K562 (cell line): ENCODE results near the gene TBATA. TPM values are rescaled to one million over a fixed set of nuclear protein-coding genes. Genes with fewer than 3 reads are reported as not detected.

Source experiments
- ATAC-seq: fragments of 200-7000 bp; cut with Tn5 transposase; 3 replicates; pipeline ENCODE4 v1.9.1; 2020; ENCODE audit warnings: moderate library complexity
- BruUV-seq: library from RNA; stranded (reverse); fragments of 400-500 nt; replicated peaks from 2 replicates; lab custom pipeline; 2021; lab: Mats Ljungman, UMichigan
- CTCF ChIA-PET: fragments of 300-600 bp; formaldehyde crosslinking; extraction: SDS; loops from one replicate; lab custom pipeline; 2021; ENCODE audit warnings: low intra/inter-chr PET ratio; lab: Yijun Ruan, JAX
- POLR2A ChIA-PET: fragments of 300-600, 350-650 bp; sonication (Branson Sonifier 250); formaldehyde crosslinking; extraction: SDS; loops from one replicate; lab custom pipeline; 2021; ENCODE audit warnings: antibody characterized with exemption, inconsistent platforms; lab: Yijun Ruan, JAX
- DNase-seq, 4 experiments: peaks; one replicate each; pipeline versions ENCODE4 v3.0.0 to v3.0.0-alpha.2; 2011 to 2018; ENCODE audit warnings: low spot score in 3 of 4, mixed read lengths in 3 of 4; ENCODE audit errors: extremely low read depth in 1 of 4
- FAIRE-seq: peaks from 2 replicates; lab custom pipeline; 2011; peaks lifted over from hg19 to GRCh38; lab: Jason Lieb, UNC
- H2AFZ ChIP-seq: 2 replicates; pipeline ENCODE4 v1.6.0; 2011; ENCODE audit warnings: low read depth, low read length, control low read depth, inconsistent platforms
- H3K27ac ChIP-seq: fragments of 200-600 bp; 3 replicates; pipeline ENCODE4 v1.8.0; 2011; ENCODE audit warnings: low read depth, mild to moderate bottlenecking, control low read depth, inconsistent platforms, low read length, moderate library complexity, mixed read lengths; ENCODE audit errors: extremely low read depth
- H3K27me3 ChIP-seq, 2 experiments: fragments of 300-600 bp in 1 of 2; 2 replicates in 1 of 2; 3 replicates in 1 of 2; pipeline versions ENCODE4 v1.6.0 to v1.8.0; 2011; ENCODE audit warnings: inconsistent platforms in 2 of 2, low read length in 2 of 2, mild to moderate bottlenecking in 1 of 2, mixed read lengths in 1 of 2, moderate library complexity in 1 of 2; ENCODE audit not compliant: control insufficient read depth in 2 of 2, insufficient read depth in 2 of 2
- H3K36me3 ChIP-seq: fragments of 300-600 bp; 3 replicates; pipeline ENCODE4 v1.8.0; 2011; ENCODE audit warnings: mild to moderate bottlenecking, low read length, inconsistent platforms; ENCODE audit not compliant: control insufficient read depth, insufficient read depth
- H3K4me1 ChIP-seq, 2 experiments: fragments of 200-600 bp in 1 of 2; replicated peaks in 1 of 2; 2 replicates in 1 of 2; 3 replicates in 1 of 2; pipeline versions ENCODE4 v1.5.1 to v1.8.0; 2011; ENCODE audit warnings: inconsistent platforms in 2 of 2, low read length in 2 of 2, mild to moderate bottlenecking in 1 of 2, mixed read lengths in 1 of 2, moderate library complexity in 1 of 2; ENCODE audit not compliant: control insufficient read depth in 2 of 2, insufficient read depth in 2 of 2
- H3K4me2 ChIP-seq: 2 replicates; pipeline ENCODE4 v1.6.1; 2011; ENCODE audit warnings: low read length, control low read depth, inconsistent platforms, mixed read lengths; ENCODE audit not compliant: insufficient read depth
- H3K4me3 ChIP-seq: fragments of 200-600 bp; sonication (generic), shearing (Covaris generic); 2 replicates; pipeline ENCODE4 v1.5.1; 2016; ENCODE audit warnings: control low read depth, inconsistent platforms
- H3K79me2 ChIP-seq: fragments of 200-600 bp; 3 replicates; pipeline ENCODE4 v1.8.0; 2011; ENCODE audit warnings: low read length, inconsistent platforms; ENCODE audit not compliant: control insufficient read depth, insufficient read depth
- H3K9ac ChIP-seq, 2 experiments: 2 replicates each; pipeline versions ENCODE4 v1.6.0 to v1.6.1; 2011; ENCODE audit warnings: low read depth in 2 of 2, low read length in 2 of 2, control low read depth in 1 of 2, inconsistent platforms in 1 of 2, mild to moderate bottlenecking in 1 of 2, mixed read lengths in 1 of 2; ENCODE audit not compliant: insufficient read depth in 1 of 2
- H3K9me1 ChIP-seq: one replicate; pipeline ENCODE4 v1.6.0; 2011; ENCODE audit warnings: inconsistent platforms, mild to moderate bottlenecking, low read length, moderate library complexity; ENCODE audit not compliant: control insufficient read depth, insufficient read depth
- H3K9me3 ChIP-seq: replicated peaks from 2 replicates; pipeline ENCODE4 v1.5.1; 2011; ENCODE audit warnings: low read depth, low read length, inconsistent platforms; ENCODE audit not compliant: control insufficient read depth, insufficient read depth
- H4K20me1 ChIP-seq: replicated peaks from 2 replicates; pipeline ENCODE4 v1.6.1; 2011; ENCODE audit warnings: low read length, inconsistent platforms, mixed read lengths; ENCODE audit not compliant: control insufficient read depth, insufficient read depth
- DNMT1 ChIP-seq: fragments of 450-650 bp; IDR thresholded peaks from 2 replicates; pipeline ENCODE4 v1.6.1; 2016; ENCODE audit warnings: antibody characterized with exemption, mild to moderate bottlenecking
- MTA3 ChIP-seq: fragments of 450-650 bp; formaldehyde crosslinking; IDR thresholded peaks from 2 replicates; pipeline ENCODE4 v1.6.1; 2017; ENCODE audit warnings: mild to moderate bottlenecking, borderline replicate concordance
- NR2C2 ChIP-seq, 2 experiments: fragments of 200-800 bp in 1 of 2; sonication (Bioruptor generic) in 1 of 2; sonication (generic) in 1 of 2; formaldehyde crosslinking in 1 of 2; IDR thresholded peaks; 2 replicates each; pipeline versions ENCODE4 v1.6.1 to v1.8.0; 2016 to 2022; ENCODE audit warnings: mild to moderate bottlenecking in 1 of 2, missing compliant biosample characterization in 1 of 2, missing genetic modification characterization in 1 of 2, missing genetic modification reagents in 1 of 2
- POLR2G ChIP-seq: fragments of 200-400 bp; formaldehyde crosslinking; IDR thresholded peaks from 2 replicates; pipeline ENCODE4 v1.6.1; 2017; ENCODE audit warnings: low read depth, mild to moderate bottlenecking, antibody characterized with exemption, low read length, moderate library complexity
- TAF1 ChIP-seq: IDR thresholded peaks from 2 replicates; pipeline ENCODE4 v1.6.1; 2011; ENCODE audit warnings: mild to moderate bottlenecking, low read length, moderate library complexity; ENCODE audit not compliant: insufficient read depth, control insufficient read depth, severe bottlenecking; ENCODE audit errors: extremely low read depth
- U2AF2 ChIP-seq: fragments of 200-400 bp; formaldehyde crosslinking; optimal IDR thresholded peaks from 2 replicates; pipeline ENCODE3; 2017; ENCODE audit warnings: low read depth, mild to moderate bottlenecking, low read length
- WGBS: fragments of 100-300 bp; shearing (Covaris generic); methylation state at CpG from one replicate; pipeline ENCODE4 v1.1.6; 2016; ENCODE audit warnings: low coverage, mixed read lengths; ENCODE audit not compliant: insufficient coverage; ENCODE audit errors: missing lambda C conversion rate; 5-methylcytosine and 5-hydroxymethylcytosine counted together
- in situ Hi-C: fragments of 300-500 bp; cut with MboI; formaldehyde crosslinking; loops from 4 replicates; pipeline ENCODE4 v1.15.0; 2018; ENCODE audit warnings: inconsistent platforms, mixed read lengths
- intact Hi-C: fragments of 100-400 bp; cut with micrococcal nuclease; formaldehyde crosslinking; loops from 2 replicates; pipeline ENCODE4 v1.14.2; 2022
- polyA plus RNA-seq, 8 experiments: library from polyadenylated mRNA; depleted of rRNA in 4 of 8; stranded (reverse) in 5 of 8; unstranded in 3 of 8; fragments of >200 nt; fragmentation: Nextera tagmentation in 2 of 8; fragmentation: Illumina TruSeq in 1 of 8; extraction: Ambion mirVana in 2 of 8; extraction: Trizol in 1 of 8; gene quantifications; 2 replicates each; pipeline versions ENCODE4 v1.2.1 to v1.2.3, GENCODE V29; 2011 to 2014; ENCODE audit warnings: inconsistent platforms in 1 of 8, missing spikeins in 1 of 8
- total RNA-seq, 7 experiments: library from RNA; depleted of rRNA in 6 of 7; stranded (reverse); fragments of >200 nt in 6 of 7; fragmentation: Illumina TruSeq in 2 of 7; extraction: Trizol in 2 of 7; gene quantifications; 2 replicates each; pipeline versions ENCODE4 v1.2.1 to v1.2.3, GENCODE V29; 2011 to 2021; ENCODE audit warnings: low replicate concordance in 1 of 7

Gene TBATA
- total and polyA plus RNA-seq, 9 of the 15 experiments (the other 6 are each of a cell fraction or from before 2014, with no cell fraction given) = not detected

GRCh38 chr10:70760271-70760787 lies 24.8 kb downstream of the TBATA start:
- DNase-seq (no peak), ATAC-seq (no peak), FAIRE-seq (no peak)
- H2AFZ ChIP-seq = no peak overlapping the region
- H3K36me3 ChIP-seq = peaks cover 53% of the 10 kb centered on the region
- H3K9me1 ChIP-seq = no peaks in the 10 kb centered on the region
- 80% methylated on average over 11 of the region's 12 CpGs for WGBS
- H3K79me2 ChIP-seq = no peaks in the 10 kb centered on the region
- H3K27me3 ChIP-seq = no peaks in the 10 kb centered on the region
- intact Hi-C loops (no loop called here), in situ Hi-C loops (loop anchor here (5.0 kb wide), 1 partner anchor 208 kb away; no protein-coding TSS in a partner anchor)
- H4K20me1 ChIP-seq = no peaks in the 10 kb centered on the region
- ChIA-PET POLR2A (interaction anchor here (0.6 to 1.9 kb wide), 4 partner anchors 8 to 117 kb away, joined by 3 to 8 read pairs (median 3); no protein-coding TSS in a partner anchor), CTCF (interaction anchor here (1.7 to 2.7 kb wide), 3 partner anchors 120 to 210 kb away, joined by 8 to 15 read pairs (median 10); no protein-coding TSS in a partner anchor)
- H3K4me3 ChIP-seq = no peak overlapping the region
- TF ChIP-seq DNMT1 (no peak), POLR2G (peak; percentile 52), NR2C2 (CRISPR knock-in tag; IDR thresholded peaks at IDR 0.05) (0 out of 2 replicates have a peak, but pooled peaks have one; percentile 12), NR2C2 (tag; IDR thresholded peaks at IDR 0.05) (no peak), MTA3 (no peak), TAF1 (no peak), U2AF2 (no peak)
- peaks cover 2% of the 10 kb centered on the region; the same call in 1 of the 2 replicates for H3K9me3 ChIP-seq
- H3K27ac ChIP-seq = no peak overlapping the region
- peaks cover 20 to 25% of the 10 kb centered on the region in 2 experiments for H3K4me1 ChIP-seq
- BruUV-seq = no TSS peak
- H3K4me2 ChIP-seq = no peak overlapping the region
- H3K9ac ChIP-seq = peak overlapping the region in 1 of 2 experiments; percentile 37; a peak in 1 of 4 replicates
